ENCODE measurements around the gene GALNTL6. TPM values are rescaled to one million over a fixed set of nuclear protein-coding genes. Genes with fewer than 3 reads are reported as not detected.

The GALNTL6 gene
- total and polyA plus RNA-seq, 9 of the 15 experiments (the other 6 are each of a cell fraction or from before 2014, with no cell fraction given), result 0.18 to 0.50 (median 0.29) TPM

DNA sequence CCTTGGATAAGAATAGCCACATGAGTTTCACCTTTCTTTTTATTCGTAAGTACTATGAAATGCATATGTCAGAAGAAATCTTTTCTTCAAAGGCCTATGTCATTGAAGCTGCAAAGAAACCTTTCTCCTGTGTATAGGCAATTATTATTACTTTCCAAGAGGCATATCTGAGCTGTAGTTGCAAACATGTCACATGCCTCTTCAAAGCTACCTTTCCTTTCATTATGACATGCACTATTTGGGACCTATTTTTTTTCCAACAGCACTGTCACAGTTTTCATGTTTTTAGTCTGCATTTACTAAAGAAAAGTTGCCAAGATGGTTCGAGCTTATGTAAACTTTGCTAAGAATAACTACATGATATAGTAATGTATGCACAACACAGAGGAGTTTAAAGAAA lies 806.6 kb downstream of the GALNTL6 start (continued):
- TF ChIP-seq FOXK1 (CRISPR knock-in tag; IDR thresholded peaks at IDR 0.05; ENCODE audit: borderline replicate concordance), result no peak

DNA sequence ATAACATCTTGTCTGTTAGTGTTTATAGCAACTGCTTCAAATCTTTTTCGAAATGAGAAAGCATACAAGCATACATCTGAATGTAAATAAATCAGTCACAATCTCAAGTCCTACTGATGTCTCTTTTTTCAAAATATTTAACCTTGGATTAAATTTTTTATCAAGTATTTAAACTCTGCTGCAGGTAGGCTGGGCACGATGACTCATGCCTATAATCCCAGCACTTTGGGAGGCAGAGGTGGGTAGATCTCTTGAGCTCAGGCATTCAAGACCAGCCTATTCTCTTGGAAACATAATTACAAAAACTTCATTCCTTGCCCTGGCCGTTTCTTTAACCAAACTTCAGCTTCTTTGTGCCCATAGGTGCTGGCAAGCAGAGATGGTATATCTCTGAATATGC lies 815.1 kb downstream of the GALNTL6 start:
- ChIA-PET CTCF (ENCODE audit: low intra/inter-chr PET ratio) (no interaction called here), POLR2A (no interaction called here)
- BruUV-seq (replicated peaks), result no TSS peak
- intact Hi-C loops (cut with micrococcal nuclease) (no loop called here), in situ Hi-C loops (cut with MboI) (no loop called here)
- Histone ChIP-seq H3K9me1 (ENCODE audit: control insufficient read depth, insufficient read depth, low read length) (no peaks in the 10 kb centered on the region), H3K4me2 (ENCODE audit: insufficient read depth, low read length) (no peak overlapping the region), H3K4me1 (replicated peaks in 1 of 2; ENCODE audit: control insufficient read depth in 2 of 2, insufficient read depth in 2 of 2, low read length in 2 of 2) (no peaks in the 10 kb centered on the region), H3K79me2 (ENCODE audit: control insufficient read depth, insufficient read depth, low read length) (no peaks in the 10 kb centered on the region), H3K4me3 (no peak overlapping the region), H3K9ac (ENCODE audit: insufficient read depth in 1 of 2, low read depth in 2 of 2, low read length in 2 of 2) (no peak overlapping the region), H3K9me3 (replicated peaks; ENCODE audit: control insufficient read depth, insufficient read depth, low read depth, low read length) (no peaks in the 10 kb centered on the region), H3K36me3 (ENCODE audit: control insufficient read depth, insufficient read depth, low read length) (no peaks in the 10 kb centered on the region), H3K27me3 (ENCODE audit: control insufficient read depth in 2 of 2, insufficient read depth in 2 of 2, low read length in 2 of 2) (no peaks in the 10 kb centered on the region), H3K27ac (ENCODE audit: extremely low read depth, low read depth, low read length) (no peak overlapping the region), H2AFZ (ENCODE audit: low read depth, low read length) (no peak overlapping the region), H4K20me1 (replicated peaks; ENCODE audit: control insufficient read depth, insufficient read depth, low read length) (no peaks in the 10 kb centered on the region)
- FAIRE-seq (no peak), ATAC-seq (no peak), DNase-seq (ENCODE audit: extremely low read depth in 1 of 4, low spot score in 3 of 4) (no peak)
- WGBS (ENCODE audit: insufficient coverage, low coverage, missing lambda C conversion rate), result 3% methylated on average over 3 of the region's 3 CpGs
- TF ChIP-seq BACH1 (tag; IDR thresholded peaks at IDR 0.05) (no peak), TCFL5 (CRISPR knock-in tag; conservative IDR thresholded peaks at IDR 0.05) (no peak), CBX2 (IDR thresholded peaks at IDR 0.05; ENCODE audit: insufficient read depth, low read length, poor library complexity, severe bottlenecking) (no peak), HEY1 (CRISPR knock-in tag; IDR thresholded peaks at IDR 0.05; ENCODE audit: borderline replicate concordance) (no peak)
- TF ChIP-seq, protein P1, sequence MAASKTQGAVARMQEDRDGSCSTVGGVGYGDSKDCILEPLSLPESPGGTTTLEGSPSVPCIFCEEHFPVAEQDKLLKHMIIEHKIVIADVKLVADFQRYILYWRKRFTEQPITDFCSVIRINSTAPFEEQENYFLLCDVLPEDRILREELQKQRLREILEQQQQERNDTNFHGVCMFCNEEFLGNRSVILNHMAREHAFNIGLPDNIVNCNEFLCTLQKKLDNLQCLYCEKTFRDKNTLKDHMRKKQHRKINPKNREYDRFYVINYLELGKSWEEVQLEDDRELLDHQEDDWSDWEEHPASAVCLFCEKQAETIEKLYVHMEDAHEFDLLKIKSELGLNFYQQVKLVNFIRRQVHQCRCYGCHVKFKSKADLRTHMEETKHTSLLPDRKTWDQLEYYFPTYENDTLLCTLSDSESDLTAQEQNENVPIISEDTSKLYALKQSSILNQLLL (CRISPR knock-in tag; IDR thresholded peaks at IDR 0.05; ENCODE audit: borderline replicate concordance), result no peak
- TF ChIP-seq, protein P2, sequence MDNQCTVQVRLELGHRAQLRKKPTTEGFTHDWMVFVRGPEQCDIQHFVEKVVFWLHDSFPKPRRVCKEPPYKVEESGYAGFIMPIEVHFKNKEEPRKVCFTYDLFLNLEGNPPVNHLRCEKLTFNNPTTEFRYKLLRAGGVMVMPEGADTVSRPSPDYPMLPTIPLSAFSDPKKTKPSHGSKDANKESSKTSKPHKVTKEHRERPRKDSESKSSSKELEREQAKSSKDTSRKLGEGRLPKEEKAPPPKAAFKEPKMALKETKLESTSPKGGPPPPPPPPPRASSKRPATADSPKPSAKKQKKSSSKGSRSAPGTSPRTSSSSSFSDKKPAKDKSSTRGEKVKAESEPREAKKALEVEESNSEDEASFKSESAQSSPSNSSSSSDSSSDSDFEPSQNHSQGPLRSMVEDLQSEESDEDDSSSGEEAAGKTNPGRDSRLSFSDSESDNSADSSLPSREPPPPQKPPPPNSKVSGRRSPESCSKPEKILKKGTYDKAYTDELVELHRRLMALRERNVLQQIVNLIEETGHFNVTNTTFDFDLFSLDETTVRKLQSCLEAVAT (IDR thresholded peaks at IDR 0.05), result no peak

Measured in K562 (cell line).